ENCODE measurements around the gene FHIT.
"Not testable (repeated sequence)": the region's sequence is repeated elsewhere in the genome, so short reads cannot be mapped to it uniquely, and the experiment has no call there.

FHIT gene

DNA sequence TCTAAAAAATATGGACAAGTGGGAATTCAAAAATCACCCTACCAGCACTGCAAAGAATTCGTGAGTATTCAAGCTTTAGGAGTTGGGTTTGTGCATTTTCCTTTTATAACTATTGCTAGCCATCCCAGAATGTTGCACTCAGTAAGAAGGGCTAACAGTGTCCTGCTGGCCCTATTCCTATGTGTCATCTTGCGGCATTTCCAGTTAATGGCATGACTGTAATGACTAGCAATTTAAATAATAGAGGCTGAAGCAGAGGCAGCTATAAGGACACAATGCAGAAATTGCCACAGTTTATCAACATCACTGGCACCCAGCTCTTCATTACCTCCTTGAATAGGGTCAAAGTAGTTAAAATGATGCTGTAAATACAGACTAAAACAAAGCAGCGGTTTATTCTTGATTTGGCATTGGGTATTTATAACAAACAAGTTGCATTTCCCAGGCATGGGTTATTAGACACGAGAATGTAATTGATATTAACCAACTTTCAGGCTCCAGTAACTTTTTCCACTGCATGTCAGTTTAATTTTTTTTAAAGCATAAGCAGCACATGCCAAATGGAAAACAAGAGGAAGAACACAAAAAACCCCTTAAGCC lies 177.6 kb downstream of the FHIT start:
- FAIRE-seq = no peak
- TF ChIP-seq POLR2A (IDR thresholded peaks at IDR 0.05; ENCODE audit: low read depth, low read length) (no peak), POLR2AphosphoS5 (IDR thresholded peaks at IDR 0.05; ENCODE audit: low read depth, low read length) (no peak), TAF1 (IDR thresholded peaks at IDR 0.05; ENCODE audit: borderline replicate concordance, low read depth, low read length) (no peak)
- DNase-seq (ENCODE audit: insufficient read length) = no peak

- TF ChIP-seq TAF1 (IDR thresholded peaks at IDR 0.05; ENCODE audit: borderline replicate concordance, low read depth, low read length) (no peak), POLR2A (IDR thresholded peaks at IDR 0.05; ENCODE audit: low read depth, low read length) (no peak), POLR2AphosphoS5 (IDR thresholded peaks at IDR 0.05; ENCODE audit: low read depth, low read length) (no peak)
- FAIRE-seq (no peak), DNase-seq (ENCODE audit: insufficient read length) (no peak)
Observed at GRCh38 chr3:61068084-61068483, 183.2 kb downstream of the FHIT start.

- FAIRE-seq = no peak
- DNase-seq (ENCODE audit: insufficient read length) = no peak
- no peak for TF ChIP-seq POLR2AphosphoS5 (IDR thresholded peaks at IDR 0.05; ENCODE audit: low read depth, low read length)
- no peak for TF ChIP-seq POLR2A (IDR thresholded peaks at IDR 0.05; ENCODE audit: low read depth, low read length)
- TF ChIP-seq TAF1 (IDR thresholded peaks at IDR 0.05; ENCODE audit: borderline replicate concordance, low read depth, low read length) = no peak
Observed at GRCh38 chr3:61066800-61067199, 184.5 kb downstream of the FHIT start.

DNA sequence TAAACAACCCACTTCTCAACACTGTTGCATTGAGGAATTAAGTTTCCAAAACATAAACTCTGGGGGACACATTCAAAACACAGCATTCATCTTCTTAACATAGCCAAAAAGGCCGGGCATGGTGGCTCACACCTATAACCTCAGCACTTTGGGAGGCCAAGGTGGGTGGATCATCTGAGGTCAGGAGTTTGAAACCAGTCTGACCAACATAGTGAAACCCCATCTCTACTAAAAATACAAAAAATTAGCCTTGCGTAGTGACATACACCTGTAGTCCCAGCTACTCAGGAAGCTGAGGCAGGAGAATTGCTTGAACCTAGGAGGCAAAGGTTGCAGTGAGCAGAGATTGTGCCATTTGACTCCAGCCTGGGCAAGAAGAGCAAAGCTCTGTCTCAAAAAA lies 185.0 kb downstream of the FHIT start:
- not testable (repeated sequence) for FAIRE-seq; DNase-seq (ENCODE audit: insufficient read length)

- FAIRE-seq (no peak), DNase-seq (ENCODE audit: insufficient read length) (no peak)
- TF ChIP-seq POLR2A (IDR thresholded peaks at IDR 0.05; ENCODE audit: low read depth, low read length) = no peak
Observed at GRCh38 chr3:61065451-61066011, 185.7 kb downstream of the FHIT start.

DNA sequence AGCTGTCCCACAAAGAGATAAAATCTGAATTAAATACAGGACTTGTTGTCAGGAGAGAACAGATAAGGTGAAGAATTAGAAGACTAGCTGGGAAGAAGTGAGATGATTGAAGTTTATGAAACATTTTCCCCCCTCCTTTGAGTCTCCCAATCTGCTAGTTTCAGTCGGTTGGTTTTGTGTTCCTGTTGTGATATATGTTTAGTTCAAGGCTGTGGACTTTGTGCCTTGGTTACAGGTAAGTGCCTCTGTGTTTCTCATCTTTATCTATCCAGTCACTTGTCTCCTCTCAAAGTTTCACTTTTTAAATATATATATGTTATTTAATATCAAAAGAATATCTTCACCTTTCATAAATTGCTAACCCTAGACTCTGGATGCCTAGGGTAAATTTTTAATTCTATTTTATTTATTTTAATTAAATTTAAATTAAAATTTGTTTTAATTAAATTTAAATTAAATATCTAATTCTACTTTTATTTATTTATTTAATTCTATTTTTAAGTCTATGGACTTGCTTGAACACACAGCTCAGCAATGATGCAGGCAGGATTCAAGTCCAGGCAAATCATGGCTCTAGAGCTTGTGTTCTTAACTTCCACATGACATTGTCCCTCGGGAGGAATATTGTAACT lies 190.0 kb downstream of the FHIT start:
- TF ChIP-seq TAF1 (IDR thresholded peaks at IDR 0.05; ENCODE audit: borderline replicate concordance, low read depth, low read length) (no peak), POLR2A (IDR thresholded peaks at IDR 0.05; ENCODE audit: low read depth, low read length) (no peak), POLR2AphosphoS5 (IDR thresholded peaks at IDR 0.05; ENCODE audit: low read depth, low read length) (no peak)
- DNase-seq (ENCODE audit: insufficient read length) (no peak), FAIRE-seq (no peak)

GRCh38 chr3:61060411-61060861 lies 190.8 kb downstream of the FHIT start:
- DNase-seq (ENCODE audit: insufficient read length) (no peak), FAIRE-seq (no peak)
- TF ChIP-seq POLR2AphosphoS5 (IDR thresholded peaks at IDR 0.05; ENCODE audit: low read depth, low read length) (no peak), POLR2A (IDR thresholded peaks at IDR 0.05; ENCODE audit: low read depth, low read length) (no peak), TAF1 (IDR thresholded peaks at IDR 0.05; ENCODE audit: borderline replicate concordance, low read depth, low read length) (no peak)

GRCh38 chr3:61058836-61059235 lies 192.4 kb downstream of the FHIT start:
- TF ChIP-seq POLR2A (IDR thresholded peaks at IDR 0.05; ENCODE audit: low read depth, low read length) = no peak
- TF ChIP-seq TAF1 (IDR thresholded peaks at IDR 0.05; ENCODE audit: borderline replicate concordance, low read depth, low read length) = no peak
- TF ChIP-seq POLR2AphosphoS5 (IDR thresholded peaks at IDR 0.05; ENCODE audit: low read depth, low read length) = no peak
- FAIRE-seq (no peak), DNase-seq (ENCODE audit: insufficient read length) (no peak)

DNA sequence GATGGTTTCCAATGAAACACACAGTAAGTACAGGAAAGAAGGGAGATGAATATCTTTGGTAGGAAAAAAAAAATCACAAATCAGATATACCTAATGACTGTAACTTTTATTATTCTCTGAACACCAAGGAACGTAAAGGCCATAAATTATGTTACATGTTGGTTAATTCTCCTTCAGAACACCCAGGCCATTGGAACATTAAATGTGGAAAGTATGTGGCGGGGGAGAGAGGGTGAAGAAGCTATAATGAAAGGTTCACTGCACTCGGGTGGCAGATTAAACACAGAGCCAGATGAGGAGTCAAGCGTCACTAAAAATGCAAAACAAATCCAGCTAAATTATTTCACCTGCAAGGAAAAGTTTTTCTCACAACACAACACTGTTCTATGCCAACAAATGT lies 193.8 kb downstream of the FHIT start:
- FAIRE-seq (no peak), DNase-seq (ENCODE audit: insufficient read length) (no peak)
- TF ChIP-seq TAF1 (IDR thresholded peaks at IDR 0.05; ENCODE audit: borderline replicate concordance, low read depth, low read length) (no peak), POLR2A (IDR thresholded peaks at IDR 0.05; ENCODE audit: low read depth, low read length) (no peak), POLR2AphosphoS5 (IDR thresholded peaks at IDR 0.05; ENCODE audit: low read depth, low read length) (no peak)

- no peak for FAIRE-seq
Observed at GRCh38 chr3:61055447-61055846, 195.8 kb downstream of the FHIT start.

GRCh38 chr3:61053781-61054496 lies 197.3 kb downstream of the FHIT start:
- no peak for FAIRE-seq
- no peak for TF ChIP-seq POLR2A (IDR thresholded peaks at IDR 0.05; ENCODE audit: low read depth, low read length)
- TF ChIP-seq TAF1 (IDR thresholded peaks at IDR 0.05; ENCODE audit: borderline replicate concordance, low read depth, low read length) = no peak
- no peak for TF ChIP-seq POLR2AphosphoS5 (IDR thresholded peaks at IDR 0.05; ENCODE audit: low read depth, low read length)
- no peak for DNase-seq (ENCODE audit: insufficient read length)

More at GRCh38 chr3:61055447-61055846, 195.8 kb downstream of the FHIT start:
- TF ChIP-seq POLR2A (IDR thresholded peaks at IDR 0.05; ENCODE audit: low read depth, low read length) (no peak), TAF1 (IDR thresholded peaks at IDR 0.05; ENCODE audit: borderline replicate concordance, low read depth, low read length) (no peak), POLR2AphosphoS5 (IDR thresholded peaks at IDR 0.05; ENCODE audit: low read depth, low read length) (no peak)
- no peak for DNase-seq (ENCODE audit: insufficient read length)

DNA sequence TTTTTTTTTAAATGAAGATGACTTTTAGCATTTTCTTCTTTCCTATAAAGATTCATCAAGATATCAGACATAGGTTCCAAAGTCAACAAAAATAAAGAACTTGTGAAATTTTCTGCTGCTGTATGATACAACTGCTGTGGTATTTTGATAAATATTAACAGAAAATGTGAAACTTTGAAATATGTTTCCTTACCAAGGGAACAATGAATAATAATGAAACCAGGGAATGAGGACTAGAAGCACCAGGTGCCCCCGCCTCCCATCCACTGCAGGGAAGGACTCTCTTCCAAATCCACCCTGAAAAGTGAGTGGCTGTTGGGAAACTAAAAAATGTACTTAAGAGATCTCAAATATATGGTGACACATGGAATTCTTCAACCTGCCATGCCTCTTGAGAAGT lies 198.4 kb downstream of the FHIT start:
- FAIRE-seq (no peak), DNase-seq (ENCODE audit: insufficient read length) (no peak)
- TF ChIP-seq POLR2A (IDR thresholded peaks at IDR 0.05; ENCODE audit: low read depth, low read length) (no peak), TAF1 (IDR thresholded peaks at IDR 0.05; ENCODE audit: borderline replicate concordance, low read depth, low read length) (no peak), POLR2AphosphoS5 (IDR thresholded peaks at IDR 0.05; ENCODE audit: low read depth, low read length) (no peak)

All from GM12892 (cell line).